IPS DF 6.9 (cell line): ENCODE measurements around the gene FBXO2.
"Not testable (repeated sequence)": the region's sequence is repeated elsewhere in the genome, so short reads cannot be mapped to it uniquely, and the experiment has no call there.

ENCODE experiments used
- DNase-seq: peaks from one replicate; pipeline ENCODE4 v3.0.0-alpha.2; 2013; ENCODE audit warnings: low read depth, low spot score
- H3K27ac ChIP-seq: one replicate; pipeline ENCODE4 v1.5.1; 2013; ENCODE audit warnings: low read length, control low read depth
- H3K27me3 ChIP-seq: 2 replicates; pipeline ENCODE4 v1.6.1; 2013; ENCODE audit warnings: mild to moderate bottlenecking, low read length; ENCODE audit not compliant: control insufficient read depth, insufficient read depth
- H3K36me3 ChIP-seq: 2 replicates; pipeline ENCODE4 v1.6.1; 2013; ENCODE audit warnings: low read length; ENCODE audit not compliant: control insufficient read depth, insufficient read depth
- H3K4me1 ChIP-seq: 2 replicates; pipeline ENCODE4 v1.6.1; 2013; ENCODE audit warnings: low read length; ENCODE audit not compliant: control insufficient read depth, insufficient read depth
- H3K4me3 ChIP-seq: 2 replicates; pipeline ENCODE4 v1.5.1; 2013; ENCODE audit warnings: mild to moderate bottlenecking, low read length
- H3K9me3 ChIP-seq: 2 replicates; pipeline ENCODE4 v1.6.1; 2013; ENCODE audit warnings: low read length, inconsistent platforms; ENCODE audit not compliant: control insufficient read depth, insufficient read depth
- WGBS: extraction: QIAGEN DNeasy Blood & Tissue Kit; methylation state at CpG from one replicate; pipeline ENCODE4 v1.1.7; 2013; ENCODE audit warnings: mixed read lengths, missing lambda C conversion rate; ENCODE audit not compliant: insufficient read length, insufficient coverage; 5-methylcytosine and 5-hydroxymethylcytosine counted together

FBXO2 gene

DNA sequence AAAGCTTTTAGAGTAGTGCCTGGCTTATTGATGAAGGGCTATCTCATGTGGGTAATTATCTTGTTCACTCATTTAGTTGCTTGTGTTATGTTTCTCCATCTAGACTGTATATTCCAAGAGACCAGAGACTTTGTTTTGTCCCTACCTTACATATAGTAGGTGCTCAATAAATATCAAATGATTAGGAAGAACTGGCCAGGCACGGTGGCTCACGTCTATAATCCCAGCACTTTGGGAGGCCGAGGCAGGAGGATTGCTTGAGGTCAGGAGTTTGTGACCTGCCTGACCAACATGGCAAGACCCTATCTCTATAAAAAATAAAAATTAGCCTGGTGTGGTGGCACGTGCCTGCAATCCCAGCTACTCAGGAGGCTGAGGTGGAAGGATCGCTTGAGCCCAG is 9.0 kb downstream of the FBXO2 start:
- no CpG with 5 or more reads among the region's 5 CpGs for WGBS
- no peak overlapping the region for H3K4me3 ChIP-seq
- H3K27me3 ChIP-seq: no peaks in the 10 kb centered on the region
- no peaks in the 10 kb centered on the region for H3K9me3 ChIP-seq
- H3K36me3 ChIP-seq: no peaks in the 10 kb centered on the region
- no peak for DNase-seq
- no peak overlapping the region for H3K27ac ChIP-seq
- peaks cover 1% of the 10 kb centered on the region; the same call in 1 of the 2 replicates for H3K4me1 ChIP-seq

DNA sequence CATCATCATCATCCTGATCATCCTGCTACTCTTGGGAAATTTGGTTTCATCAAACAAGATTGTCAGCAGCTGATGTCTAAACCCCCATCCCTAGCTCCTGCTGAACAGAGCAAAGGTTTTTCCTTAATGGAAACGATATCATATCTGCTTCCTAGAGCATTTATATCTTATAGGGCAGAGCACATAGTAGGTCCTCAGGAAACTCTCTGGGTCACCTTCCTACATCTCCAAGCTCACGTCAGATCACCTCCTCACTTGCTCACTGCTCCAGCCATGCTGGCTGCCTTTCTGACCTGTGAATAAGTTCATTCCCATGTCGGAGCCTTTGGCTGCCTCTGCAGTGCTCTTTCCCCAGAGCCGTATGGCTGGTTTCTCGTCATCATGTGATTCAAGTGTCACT is 10.4 kb downstream of the FBXO2 start:
- Histone ChIP-seq H3K36me3 (no peaks in the 10 kb centered on the region), H3K27me3 (no peaks in the 10 kb centered on the region), H3K4me1 (no peaks in the 10 kb centered on the region), H3K9me3 (no peaks in the 10 kb centered on the region), H3K4me3 (no peak overlapping the region), H3K27ac (no peak overlapping the region)
- DNase-seq: no peak
- WGBS: no CpG with 5 or more reads among the region's 5 CpGs

DNA sequence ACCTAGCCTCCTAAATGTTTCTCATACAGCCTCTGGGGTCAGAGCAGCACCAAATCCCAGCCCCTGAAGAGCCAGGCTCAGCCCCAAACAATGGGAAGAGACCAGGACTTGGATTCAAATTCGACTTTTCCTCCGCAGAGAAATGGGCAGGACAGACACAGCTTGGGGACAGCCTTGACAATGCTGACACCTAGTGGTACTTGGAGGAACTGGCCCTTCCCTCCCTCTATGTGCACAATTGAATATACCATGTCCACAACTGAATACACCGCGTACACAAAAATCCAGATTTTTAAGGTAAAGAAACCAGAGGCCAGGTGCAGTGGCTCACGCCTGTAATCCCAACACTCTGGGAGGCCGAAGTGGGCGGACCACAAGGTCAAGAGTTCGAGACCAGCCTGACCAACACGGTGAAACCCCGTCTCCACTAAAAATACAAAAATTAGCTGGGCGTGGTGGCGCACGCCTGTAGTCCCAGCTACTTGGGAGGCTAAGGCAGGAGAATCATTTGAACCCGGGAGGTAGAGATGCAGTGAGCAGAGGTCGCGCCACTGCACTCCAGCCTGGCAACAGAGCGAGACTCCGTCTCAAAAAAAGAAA is 11.7 kb downstream of the FBXO2 start:
- WGBS: no CpG with 5 or more reads among the region's 18 CpGs
- H3K27ac ChIP-seq, H3K4me3 ChIP-seq, H3K9me3 ChIP-seq, DNase-seq, H3K27me3 ChIP-seq, H3K4me1 ChIP-seq, H3K36me3 ChIP-seq: not testable (repeated sequence)

DNA sequence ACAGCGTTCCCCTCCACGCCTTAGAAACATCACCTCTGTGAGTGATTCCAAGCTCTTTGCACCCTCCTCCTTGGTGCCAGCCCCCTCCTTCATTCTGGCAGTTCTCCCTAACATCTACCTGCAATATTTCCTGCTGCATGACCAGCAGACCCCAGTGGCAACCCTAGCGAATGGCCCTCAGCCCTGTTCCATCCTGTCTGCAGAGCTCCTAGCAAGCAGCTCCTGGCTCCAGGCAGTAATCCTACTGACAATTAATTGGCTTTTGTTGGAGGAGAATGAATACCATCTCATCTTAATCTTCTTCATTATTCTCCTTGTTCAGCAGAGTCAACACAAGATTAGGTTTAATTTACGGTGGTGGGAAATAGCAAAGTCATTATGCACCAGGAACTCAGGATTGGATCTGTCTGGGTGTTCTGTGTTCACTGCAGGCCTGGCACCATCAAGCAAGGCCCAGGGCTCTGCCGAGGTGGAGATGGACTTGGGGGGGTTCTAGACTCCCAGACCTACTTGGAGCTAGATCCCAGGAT is 12.4 kb downstream of the FBXO2 start:
- no peaks in the 10 kb centered on the region for H3K4me1 ChIP-seq
- H3K9me3 ChIP-seq: no peaks in the 10 kb centered on the region
- no CpG with 5 or more reads among the region's 5 CpGs for WGBS
- H3K36me3 ChIP-seq: no peaks in the 10 kb centered on the region
- no peak for DNase-seq
- no peak overlapping the region for H3K4me3 ChIP-seq
- H3K27ac ChIP-seq: no peak overlapping the region
- H3K27me3 ChIP-seq: no peaks in the 10 kb centered on the region

DNA sequence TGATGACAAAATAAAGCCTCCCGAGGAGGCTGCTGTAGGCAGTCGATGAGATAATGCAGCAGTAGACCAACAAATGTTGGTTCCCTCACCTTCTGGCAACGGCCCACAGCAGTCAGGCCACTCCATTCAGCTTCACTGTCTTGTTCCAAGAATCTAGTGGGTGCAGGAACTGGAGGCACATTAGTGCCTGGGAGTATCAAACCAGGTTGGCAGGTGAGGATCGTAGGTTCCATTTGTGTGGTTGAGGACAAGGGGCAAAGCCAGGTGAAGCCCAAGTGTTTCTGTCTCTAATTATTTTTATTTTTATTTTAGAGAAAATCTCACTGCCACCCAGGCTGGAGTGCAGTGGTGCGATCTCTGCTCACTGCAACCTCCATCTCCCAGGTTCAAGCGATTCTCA is 13.3 kb downstream of the FBXO2 start:
- Histone ChIP-seq H3K36me3 (no peaks in the 10 kb centered on the region), H3K9me3 (no peaks in the 10 kb centered on the region), H3K27me3 (no peaks in the 10 kb centered on the region), H3K27ac (no peak overlapping the region), H3K4me1 (no peaks in the 10 kb centered on the region), H3K4me3 (no peak overlapping the region)
- no peak for DNase-seq
- WGBS: no CpG with 5 or more reads among the region's 6 CpGs

DNA sequence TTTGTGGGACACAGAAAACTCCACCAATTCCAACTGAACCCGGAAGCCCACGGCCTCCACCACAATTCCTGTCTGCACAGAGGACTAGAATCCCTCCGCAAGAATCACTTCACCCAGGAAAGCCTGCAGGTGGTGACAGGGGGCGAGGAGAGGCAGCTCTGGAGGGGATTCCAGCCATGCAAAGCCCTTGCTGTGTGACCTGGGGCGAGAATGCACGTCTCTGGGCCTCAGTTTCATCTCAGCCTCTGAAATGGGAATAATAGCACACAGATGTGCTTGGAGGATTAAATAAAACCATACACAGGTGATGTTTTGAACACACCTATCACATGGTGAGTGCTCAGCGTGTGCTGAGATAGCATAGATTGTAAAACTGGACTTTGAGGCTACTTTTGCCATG is 14.1 kb downstream of the FBXO2 start:
- Histone ChIP-seq H3K36me3 (no peaks in the 10 kb centered on the region), H3K27me3 (no peaks in the 10 kb centered on the region), H3K9me3 (no peaks in the 10 kb centered on the region), H3K27ac (no peak overlapping the region), H3K4me1 (no peaks in the 10 kb centered on the region), H3K4me3 (no peak overlapping the region)
- no peak for DNase-seq
- WGBS: no CpG with 5 or more reads among the region's 7 CpGs

DNA sequence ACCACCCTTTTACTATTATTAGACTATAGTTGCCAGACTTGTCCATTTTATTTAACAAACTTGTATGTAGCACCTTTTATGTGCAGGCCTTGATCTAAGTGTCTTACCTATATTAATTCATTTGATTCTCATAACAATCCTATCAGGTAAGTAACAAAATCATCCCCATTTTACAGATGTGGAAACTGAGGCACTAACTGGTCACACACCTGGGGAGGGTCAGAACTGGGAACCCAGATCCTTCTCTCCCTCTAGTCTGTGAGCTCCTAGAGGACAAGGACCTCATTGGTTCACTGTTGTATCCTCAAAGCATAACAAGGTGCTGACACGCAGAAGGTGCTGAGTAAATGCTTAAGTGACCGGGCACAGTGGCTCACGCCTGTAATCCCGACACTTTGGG is 14.9 kb downstream of the FBXO2 start:
- H3K36me3 ChIP-seq: no peaks in the 10 kb centered on the region
- H3K9me3 ChIP-seq: no peaks in the 10 kb centered on the region
- WGBS: no CpG with 5 or more reads among the region's 4 CpGs
- no peak overlapping the region for H3K4me3 ChIP-seq
- no peak for DNase-seq
- no peak overlapping the region for H3K27ac ChIP-seq
- H3K4me1 ChIP-seq: no peaks in the 10 kb centered on the region
- no peaks in the 10 kb centered on the region for H3K27me3 ChIP-seq

DNA sequence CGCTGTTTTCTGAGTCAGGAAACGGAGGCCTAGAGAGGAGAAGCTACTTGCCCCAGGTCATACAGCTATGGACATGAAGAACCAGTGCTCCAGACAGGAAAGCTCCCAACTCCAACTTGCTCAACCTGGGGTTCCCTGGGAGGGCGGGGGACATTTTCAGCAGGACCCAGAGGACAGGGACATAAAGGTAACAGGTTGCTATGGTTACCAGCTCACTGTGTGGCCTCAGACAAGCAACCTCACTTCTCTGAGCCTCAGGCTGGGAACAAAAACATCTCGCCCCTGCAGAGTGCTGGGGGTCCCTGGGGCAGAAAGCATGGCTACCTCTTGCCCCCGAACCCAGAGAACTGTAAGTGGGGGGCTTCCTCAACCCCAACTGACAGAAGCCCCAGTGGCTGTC is 16.1 kb downstream of the FBXO2 start:
- no peak overlapping the region for H3K27ac ChIP-seq
- H3K4me1 ChIP-seq: no peaks in the 10 kb centered on the region
- no peak for DNase-seq
- no peaks in the 10 kb centered on the region for H3K36me3 ChIP-seq
- no peaks in the 10 kb centered on the region for H3K9me3 ChIP-seq
- WGBS: no CpG with 5 or more reads among the region's 5 CpGs
- H3K27me3 ChIP-seq: no peaks in the 10 kb centered on the region
- H3K4me3 ChIP-seq: no peak overlapping the region

DNA sequence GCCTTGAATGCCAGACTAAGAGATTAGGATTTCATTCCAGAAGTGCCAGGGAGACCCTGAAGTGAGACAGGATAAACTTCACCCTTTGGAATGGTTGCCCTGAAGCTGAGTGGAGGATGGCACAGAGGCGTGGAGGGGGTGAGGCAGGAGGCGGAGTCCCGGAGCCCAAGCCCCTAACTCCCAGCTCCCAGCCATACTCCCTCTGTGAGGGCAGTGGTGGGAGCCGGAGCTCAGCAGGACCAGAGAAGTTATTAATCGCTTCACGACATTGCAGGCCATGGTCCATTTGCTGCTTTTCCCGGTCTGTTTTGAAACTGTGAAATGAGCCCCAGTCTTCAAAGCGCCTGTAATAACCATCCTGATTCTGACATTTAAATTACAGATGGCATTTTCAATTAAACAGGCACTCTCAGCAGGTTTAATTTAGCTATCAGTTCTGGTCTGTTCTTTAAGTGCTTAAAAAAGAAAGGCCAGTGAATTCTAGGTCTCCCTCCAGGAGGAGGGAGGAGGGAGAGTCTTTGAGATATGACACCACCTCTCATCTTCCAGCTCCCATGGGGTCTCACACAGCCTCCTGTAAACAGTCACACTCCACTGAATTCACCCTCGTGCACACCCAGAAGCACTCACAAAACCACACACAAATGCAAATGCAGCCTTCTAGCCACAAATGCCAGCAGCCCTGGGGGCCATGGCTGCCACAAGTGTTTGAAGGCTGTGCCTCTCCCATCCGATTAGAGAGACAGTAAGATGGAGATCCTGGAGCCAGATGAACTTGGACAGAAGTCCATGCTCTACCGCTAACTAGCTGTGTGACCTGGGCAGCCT is 19.6 kb downstream of the FBXO2 start:
- H3K9me3 ChIP-seq: no peaks in the 10 kb centered on the region
- H3K4me3 ChIP-seq: no peak overlapping the region
- H3K4me1 ChIP-seq: no peaks in the 10 kb centered on the region
- H3K36me3 ChIP-seq: no peaks in the 10 kb centered on the region
- no peak overlapping the region for H3K27ac ChIP-seq
- no CpG with 5 or more reads among the region's 11 CpGs for WGBS
- no peak for DNase-seq
- H3K27me3 ChIP-seq: no peaks in the 10 kb centered on the region

DNA sequence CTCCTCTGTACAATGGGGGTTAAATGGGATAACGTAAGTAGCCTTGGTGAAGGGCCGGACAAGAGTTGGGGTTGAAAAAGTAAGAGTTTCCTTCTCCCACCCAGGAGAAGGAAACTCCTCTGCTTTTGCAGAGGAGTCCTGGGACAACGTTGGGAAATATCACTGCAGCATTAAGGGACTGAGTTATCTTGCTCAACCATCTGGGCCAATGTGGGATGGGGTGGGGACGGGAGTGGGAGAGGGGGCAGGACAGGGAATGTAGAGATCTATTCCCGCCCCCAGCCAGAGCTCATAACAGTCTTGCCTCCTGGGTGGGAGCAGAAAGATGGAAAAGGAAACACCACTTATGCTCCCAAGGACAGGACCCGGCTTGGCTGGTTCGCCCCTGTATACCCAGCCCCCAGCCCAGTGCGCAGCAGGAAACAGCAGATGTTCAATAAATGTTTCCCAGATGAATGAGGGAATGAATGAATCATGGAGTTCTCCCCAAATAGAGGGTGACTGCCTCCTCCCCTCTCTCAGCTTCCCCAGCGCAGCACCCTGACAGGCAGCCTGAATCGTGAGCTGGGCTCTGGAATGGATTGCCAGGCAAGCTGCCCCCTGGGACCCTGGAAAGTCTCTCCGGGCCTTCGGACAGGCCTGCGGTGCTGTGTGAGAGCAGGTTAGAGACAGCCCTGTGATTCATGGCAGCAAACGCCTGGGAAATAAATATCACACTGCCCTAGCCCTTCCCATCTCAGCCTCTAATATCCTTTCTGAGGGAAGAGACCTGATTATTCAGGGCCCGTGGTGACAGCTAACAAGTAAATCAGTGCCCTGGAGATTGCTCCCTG is 24.8 kb downstream of the FBXO2 start:
- no peaks in the 10 kb centered on the region; the same call in 1 of the 2 replicates for H3K9me3 ChIP-seq
- no peaks in the 10 kb centered on the region for H3K4me1 ChIP-seq
- WGBS: no CpG with 5 or more reads among the region's 15 CpGs
- DNase-seq: no peak
- H3K4me3 ChIP-seq: no peak overlapping the region
- no peaks in the 10 kb centered on the region for H3K27me3 ChIP-seq
- H3K27ac ChIP-seq: no peak overlapping the region
- no peaks in the 10 kb centered on the region for H3K36me3 ChIP-seq
